GM20431 (cell line): ENCODE results near the gene PLEKHG5.
"Not testable (repeated sequence)": the region's sequence is repeated elsewhere in the genome, so short reads cannot be mapped to it uniquely, and the experiment has no call there.

Source experiments
- in situ Hi-C: fragments of 300-500 bp; cut with MseI, MboI; formaldehyde crosslinking; loops from one replicate; pipeline ENCODE4 v1.15.0; 2020; ENCODE audit warnings: low sequenced_read_pairs; ENCODE audit not compliant: unreplicated experiment

The PLEKHG5 gene

DNA sequence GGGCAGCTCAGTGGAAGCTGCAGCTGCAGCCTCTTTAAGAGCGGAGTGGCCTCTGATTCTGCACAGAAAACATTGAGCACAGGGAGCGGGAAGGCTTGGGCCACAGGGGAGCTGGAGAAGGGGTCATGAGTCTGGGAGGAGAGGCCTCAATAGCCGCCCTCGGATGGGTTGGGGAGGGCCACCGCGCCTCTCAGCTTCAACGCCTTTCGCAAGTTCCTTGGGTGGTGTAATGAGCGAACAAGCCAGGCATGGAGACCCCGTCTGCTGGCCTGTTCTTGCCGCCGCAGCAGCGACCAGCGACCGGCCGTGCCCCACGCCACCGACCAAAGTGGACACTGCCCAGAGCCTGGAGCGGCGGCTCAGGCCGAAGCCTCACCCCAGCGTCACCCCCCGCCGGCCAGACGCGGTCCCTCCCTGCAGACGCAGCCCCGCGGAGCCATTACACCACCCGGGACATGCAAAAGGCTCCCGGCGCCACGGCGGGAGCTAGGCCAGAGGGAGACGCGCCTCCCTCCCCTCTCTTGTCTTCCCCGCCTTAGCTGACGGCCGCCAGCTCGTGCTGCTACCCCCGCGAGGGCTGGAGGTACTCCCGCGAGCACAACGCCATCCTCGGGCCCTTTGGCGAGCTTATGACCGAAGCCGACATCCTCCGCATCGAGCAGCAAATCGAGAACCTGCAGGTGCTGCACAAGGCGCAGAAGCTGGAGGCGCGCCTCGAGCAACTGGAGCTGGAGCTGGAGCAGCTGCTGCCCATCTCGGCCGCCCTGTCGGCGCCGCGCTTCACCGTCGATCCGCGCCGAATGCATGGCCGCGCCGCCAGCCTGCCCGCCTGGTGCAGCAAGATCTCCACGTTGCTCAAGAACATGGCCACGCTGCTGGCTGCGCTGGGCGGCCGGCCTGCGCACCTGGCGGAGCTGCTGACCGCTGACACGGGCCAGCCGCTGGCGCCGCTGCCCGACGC lies 37.3 kb downstream of the PLEKHG5 start:
- in situ Hi-C loops: not testable (repeated sequence)

DNA sequence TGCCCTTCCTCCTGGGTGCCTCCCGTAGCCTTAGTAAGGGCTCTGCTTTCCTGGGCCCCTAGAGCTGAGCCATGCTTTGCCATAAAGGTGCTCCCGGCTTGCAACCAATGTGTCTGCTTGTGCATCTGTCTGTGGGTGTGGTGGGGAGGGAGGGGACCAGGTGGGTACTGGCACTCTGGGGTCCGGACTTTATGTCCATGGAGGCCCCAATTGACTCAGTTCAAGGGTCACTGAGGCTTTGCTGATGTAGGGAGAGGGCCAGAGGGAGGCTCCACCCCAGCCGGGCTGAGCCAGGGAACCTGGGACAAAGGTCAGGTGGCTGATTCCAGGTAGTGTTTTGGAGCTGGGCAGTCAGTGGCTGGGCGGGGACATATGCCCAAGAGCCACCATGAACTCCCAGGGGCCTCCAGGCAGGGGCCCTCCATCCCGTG lies 40.5 kb downstream of the PLEKHG5 start:
- in situ Hi-C loops: no loop called here

DNA sequence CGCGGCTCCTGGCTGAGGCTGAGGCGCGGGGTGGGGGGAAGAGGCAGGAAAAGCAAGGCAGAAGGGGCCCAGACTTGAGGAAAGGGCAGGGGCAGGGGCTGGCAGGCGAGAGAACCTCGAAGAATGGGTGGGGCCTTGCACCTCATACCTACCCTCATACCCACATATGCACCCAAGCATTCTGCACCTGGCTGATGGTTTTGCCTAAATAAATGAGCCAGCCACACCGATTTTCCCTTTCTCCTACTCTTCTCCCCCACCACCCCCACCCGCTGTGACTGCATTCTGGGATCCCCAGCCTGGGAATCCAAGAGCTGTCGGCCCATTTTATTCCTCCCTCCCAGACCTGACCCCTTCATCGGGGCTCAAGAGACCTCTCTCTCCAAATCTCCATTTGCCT lies 41.0 kb downstream of the PLEKHG5 start:
- in situ Hi-C loops: not testable (repeated sequence)

DNA sequence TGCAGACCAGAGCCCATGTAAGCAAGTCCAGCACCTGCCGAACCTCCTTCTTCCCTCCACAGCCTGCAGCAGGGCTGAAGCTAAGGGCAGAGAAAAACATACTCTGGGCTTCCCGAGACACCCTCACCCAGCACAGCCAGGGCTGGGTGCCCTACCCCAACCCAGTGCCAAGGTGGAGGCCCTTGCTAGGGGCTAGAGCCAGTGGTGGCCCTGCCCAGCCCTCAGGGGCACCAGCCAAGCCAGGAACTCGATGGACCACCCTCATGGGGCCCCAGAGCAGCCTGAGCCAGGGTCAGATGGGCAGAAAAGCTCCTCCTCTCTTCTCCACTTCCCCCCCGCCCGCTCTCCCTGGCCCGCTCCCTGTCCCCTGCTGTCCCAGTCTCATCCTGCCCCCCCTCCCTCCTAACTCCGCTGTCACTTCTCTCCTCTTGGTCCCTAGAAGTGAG lies 41.4 kb downstream of the PLEKHG5 start:
- in situ Hi-C loops: no loop called here

DNA sequence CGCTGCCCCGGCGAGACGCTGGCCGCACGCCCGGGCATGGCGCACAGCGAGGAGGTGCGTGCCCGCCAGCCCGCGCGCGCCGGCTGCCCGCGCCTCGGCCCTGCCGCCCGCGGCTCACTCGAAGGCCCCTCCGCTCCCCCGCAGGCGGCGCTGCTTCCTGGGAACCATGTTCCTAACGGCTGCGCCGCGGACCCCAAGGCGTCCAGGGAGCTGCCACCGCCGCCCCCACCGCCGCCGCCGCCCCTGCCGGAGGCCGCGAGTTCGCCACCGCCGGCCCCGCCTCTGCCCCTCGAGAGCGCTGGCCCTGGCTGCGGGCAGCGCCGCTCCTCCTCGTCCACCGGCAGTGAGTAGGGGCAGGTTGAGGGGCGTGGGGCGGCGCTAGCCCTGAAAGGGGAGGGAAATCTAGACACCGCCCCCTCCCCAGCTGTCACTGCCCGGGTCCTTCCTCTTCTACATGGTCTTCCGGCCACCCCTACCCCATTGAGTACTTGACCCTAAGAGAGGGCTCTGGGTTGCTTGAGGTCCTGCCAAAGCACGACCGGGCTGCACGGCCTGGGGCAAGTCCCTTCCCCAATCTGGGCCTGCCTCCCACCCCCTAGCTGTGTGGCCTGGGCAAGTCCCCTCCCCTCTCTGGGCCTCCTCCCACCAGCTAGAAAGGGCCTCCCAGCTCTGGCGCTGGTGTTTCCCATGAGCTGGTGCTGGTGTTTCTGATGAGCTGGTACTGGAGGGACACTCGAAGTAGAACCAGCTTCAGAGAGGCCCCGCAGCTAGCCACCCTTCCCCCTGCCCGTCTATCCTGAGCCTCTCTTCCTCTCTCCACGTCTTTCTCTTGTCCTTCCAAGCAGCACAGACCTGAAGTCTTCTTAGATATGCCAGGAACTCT lies 42.5 kb downstream of the PLEKHG5 start:
- in situ Hi-C loops: no loop called here

DNA sequence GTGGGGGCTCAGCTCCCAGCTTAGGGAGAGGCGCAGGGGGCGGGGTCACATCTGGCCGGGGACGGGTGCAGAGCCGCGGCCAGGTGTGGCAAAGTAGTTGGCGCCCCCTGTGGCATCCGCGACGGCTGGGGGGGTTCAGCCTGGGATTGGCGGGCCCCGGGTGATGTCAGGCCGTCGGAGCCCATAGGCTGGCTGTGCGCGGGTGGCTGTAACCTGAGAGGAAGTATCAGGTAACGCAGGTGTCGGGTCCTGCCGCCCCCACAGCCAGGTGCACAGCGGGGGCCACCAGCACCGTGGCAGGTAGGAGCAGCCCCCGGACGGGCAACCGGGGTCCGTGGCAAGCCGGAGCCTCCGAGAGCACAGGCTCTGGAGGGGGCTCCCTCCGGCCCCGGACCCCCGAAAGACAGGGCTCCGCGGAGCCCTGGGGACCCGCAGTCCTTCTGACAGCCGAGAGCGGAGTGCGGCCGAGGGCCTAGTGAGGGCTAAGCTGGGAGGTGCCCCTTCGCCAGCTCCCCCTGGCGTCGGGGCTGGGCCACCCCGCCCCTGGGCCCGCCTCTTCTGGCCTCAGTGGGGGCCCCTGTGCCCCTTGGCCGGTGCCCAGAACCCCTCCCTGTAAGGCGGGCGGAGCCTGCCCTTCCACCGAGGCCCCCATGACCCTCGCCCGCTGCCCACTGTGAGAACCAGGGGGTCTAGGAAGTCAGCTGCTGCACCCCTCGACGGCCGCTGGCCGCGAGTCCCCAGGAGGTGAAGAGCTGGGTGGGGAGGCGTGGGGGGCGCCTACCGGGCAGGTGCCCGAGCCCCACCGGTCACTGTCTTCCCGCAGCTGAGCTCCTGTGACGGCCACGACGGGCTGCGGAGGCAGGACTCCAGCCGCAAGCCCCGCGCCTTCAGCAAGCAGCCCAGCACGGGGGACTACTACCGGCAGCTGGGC lies 43.4 kb downstream of the PLEKHG5 start:
- in situ Hi-C loops: no loop called here

DNA sequence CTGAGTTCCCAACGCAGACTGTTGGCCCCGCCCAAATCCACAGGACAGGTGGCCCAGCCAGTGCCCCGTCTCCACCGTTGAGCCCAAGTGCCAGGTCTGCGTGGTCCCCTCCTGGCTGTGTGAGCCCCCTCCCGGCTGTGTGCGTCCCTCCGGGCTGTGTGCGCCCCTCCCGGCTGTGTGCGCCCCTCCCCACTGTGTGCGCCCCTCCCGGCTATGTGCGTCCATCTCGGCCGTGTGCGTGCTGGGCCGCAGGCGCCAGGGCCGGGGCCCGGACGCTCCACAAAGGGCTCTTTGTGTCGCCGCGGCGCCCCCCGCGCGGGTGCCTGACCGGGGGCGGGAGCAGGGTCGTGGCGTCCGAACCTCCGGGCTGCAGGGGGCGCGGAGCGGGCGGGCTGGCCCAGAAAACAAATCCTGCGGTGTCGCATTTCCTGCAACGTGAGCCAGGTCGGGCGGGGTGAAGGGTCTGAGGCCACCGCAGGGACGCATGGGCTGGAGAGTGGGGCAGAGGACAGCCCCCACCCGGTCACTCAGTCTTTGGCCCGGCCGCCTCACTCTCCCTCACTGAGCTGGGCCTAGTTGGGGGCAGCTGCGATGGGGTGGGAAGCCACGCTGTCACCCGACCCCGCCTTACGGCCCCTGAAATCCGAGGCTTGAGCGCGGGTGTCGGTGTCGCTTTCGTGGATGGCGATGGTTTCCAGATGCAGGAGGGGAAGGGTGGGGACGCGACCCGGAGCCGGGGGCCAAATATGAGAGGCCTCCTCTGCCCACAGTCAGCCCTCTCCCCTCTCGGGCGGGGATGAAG lies 44.2 kb downstream of the PLEKHG5 start:
- in situ Hi-C loops: no loop called here

DNA sequence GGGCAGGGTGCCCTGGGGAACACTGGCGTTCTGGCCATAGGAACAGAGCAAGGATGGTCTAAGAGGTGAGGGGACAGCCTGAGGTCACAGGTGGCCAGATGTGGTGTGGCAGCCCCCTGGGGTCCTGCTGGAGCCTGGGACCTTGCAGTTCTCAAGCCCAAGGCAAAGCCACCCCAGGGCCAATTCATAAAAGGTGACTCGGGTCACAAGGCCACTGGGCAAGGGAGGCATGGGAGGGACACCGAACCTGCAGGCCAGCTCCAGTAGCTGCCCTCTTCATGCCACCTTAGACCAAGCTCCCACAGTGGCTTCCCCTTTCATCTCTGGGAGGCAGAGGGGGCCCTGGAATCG lies 44.8 kb downstream of the PLEKHG5 start:
- in situ Hi-C loops: no loop called here

DNA sequence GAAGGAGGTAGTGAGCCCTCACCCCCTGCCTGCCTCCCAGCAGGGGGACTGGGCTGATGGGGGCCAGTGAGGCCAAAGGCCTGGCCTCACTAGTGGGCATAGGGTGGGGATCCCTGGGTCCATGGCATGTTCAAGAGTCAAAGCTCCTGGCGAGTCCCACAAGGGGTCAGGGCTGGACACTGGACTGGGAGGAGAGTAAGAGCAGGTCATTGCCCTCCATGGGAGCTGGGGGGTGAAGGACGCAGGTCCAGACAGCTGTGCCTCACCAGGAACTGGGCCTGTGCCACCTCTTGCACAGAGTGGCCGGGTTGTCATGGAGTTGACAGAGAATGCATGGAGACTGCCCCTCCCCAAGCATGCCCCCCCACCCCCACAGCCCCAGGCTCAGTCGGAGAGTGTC lies 45.5 kb downstream of the PLEKHG5 start:
- in situ Hi-C loops: not testable (repeated sequence)

DNA sequence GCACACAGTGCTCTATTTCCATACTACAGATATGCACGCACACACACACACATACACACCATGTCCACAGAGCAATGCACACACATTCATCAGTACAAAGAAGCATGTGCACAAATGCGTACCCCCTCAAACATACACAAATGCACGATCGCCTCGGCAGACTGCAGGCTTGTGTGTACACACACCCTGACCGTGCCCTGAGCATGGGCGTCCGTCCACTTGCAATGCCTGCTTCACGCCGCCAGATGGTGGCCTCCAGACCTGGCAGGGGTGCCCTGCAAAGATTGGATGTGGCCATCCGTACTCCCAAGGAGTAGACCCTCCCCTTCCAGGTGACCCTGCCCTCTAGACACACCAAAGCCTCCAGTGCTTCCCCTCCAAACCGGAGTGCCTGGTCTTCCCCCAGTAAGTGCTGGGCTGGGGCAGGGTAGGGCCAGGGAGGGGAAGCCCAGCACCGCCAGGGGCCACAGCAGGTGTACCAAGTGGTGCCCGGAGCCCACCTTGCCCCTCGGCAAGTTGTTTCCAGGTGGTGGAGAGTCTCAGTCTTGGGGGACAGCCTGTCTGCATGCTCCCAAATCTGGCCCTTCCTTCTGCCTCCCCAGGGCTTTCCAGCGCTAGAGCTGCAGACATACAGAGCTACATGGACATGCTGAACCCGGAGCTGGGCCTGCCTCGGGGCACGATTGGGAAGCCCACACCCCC lies 46.3 kb downstream of the PLEKHG5 start:
- in situ Hi-C loops: no loop called here

DNA sequence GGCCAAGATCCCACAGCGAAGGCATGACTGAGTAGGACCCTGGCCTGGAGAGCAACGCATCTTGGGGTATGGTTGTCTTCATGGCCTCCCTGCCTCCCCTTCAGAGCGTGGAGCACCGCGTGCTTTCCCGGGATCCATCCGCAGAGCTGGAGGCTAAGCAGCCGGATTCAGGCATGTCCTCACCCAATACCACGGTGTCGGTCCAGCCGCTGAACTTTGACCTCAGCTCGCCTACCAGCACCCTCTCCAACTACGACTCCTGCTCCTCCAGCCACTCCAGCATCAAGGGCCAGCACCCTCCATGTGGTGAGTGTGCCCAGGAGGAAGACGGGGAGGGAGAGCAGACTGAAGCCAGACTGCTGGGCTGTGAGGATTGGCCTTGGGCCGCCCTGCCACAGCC lies 47.1 kb downstream of the PLEKHG5 start:
- in situ Hi-C loops: no loop called here

DNA sequence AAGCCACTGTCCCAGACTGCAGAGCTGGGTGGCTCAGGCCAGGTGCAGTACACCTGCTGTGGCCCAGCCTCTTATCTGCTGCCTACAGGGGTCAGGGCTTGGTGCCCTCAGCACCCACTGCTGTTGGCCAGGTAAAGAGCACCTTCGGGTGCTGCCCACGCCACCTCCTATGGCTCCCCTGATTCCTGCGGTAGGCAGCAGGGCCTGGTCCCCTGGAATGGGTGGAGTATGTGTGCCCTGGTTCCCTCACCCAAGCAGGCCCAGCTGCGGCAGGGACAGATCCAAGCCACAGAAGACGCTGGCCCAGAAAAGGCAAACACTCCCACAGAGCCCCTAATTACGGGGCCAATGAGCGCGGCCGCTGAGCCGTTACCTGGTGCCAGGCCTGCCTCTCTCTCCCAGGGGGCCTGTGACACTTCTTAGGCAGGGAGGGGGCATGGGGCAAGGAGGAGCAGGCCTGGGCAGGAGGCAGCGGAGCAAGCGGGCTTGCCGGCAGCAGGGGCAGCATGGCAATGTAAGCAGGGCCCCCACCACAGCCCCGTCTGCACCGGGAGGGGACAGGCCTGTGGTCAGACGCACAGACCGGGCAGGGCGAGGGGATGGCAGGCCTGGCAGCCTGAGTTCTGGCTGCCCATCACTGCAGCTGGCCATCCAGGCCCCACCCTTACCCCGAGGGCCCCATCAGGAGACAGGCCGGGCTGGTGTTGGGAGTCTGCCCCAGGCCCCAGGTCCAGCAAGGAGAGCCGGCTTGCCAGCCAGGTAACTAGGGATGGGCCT lies 47.9 kb downstream of the PLEKHG5 start:
- in situ Hi-C loops: no loop called here

DNA sequence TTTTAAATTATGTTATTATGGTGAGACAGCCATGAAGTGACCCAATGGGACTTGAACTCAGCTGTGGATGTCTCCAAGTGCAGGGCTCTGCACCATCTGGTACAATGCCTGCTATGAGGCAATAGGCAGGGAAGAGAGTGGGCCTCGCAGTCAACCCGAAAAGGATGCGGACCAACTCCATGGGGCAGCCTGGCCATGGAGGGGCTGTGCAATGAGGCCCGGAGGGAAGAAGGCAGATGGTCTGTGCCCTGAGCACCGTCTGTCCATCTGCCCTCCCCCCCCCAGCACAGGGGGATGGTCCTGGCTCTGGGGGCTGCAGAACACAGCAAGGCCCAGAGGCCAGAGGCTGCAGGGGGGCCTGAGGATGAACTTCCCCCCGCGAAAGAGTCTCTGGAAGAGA lies 49.9 kb downstream of the PLEKHG5 start:
- in situ Hi-C loops: no loop called here

DNA sequence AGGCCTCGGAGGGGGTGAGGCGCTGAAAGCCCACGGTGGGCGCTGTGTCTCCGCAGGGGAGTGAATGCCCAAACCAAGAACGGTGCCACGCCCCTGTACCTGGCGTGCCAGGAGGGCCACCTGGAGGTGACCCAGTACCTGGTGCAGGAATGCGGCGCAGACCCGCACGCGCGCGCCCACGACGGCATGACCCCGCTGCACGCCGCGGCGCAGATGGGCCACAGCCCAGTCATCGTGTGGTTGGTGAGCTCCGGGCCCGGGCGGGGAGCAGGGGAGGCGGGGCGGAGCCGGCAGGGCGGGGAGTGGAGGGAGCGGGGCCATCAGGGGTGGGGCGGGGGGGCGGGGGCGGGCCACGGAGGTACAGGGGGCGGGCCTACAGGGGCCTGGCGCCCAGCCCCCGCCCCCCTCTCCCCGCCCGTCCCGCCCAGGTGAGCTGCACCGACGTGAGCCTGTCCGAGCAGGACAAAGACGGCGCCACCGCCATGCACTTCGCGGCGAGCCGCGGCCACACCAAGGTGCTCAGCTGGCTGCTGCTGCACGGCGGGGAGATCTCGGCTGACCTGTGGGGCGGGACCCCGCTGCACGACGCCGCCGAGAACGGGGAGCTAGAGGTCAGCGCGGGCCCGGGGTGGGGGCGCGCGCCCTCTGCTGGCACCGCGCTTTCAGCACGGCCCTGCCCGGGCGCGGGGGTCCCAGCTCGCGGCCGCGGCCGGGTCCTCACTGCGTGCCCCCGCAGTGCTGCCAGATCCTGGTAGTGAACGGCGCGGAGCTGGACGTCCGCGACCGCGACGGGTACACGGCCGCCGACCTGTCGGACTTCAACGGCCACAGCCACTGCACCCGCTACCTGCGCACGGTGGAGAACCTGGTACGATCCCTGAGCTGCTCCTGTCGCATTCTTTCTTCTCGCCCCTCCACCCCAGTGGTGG lies 51.0 kb downstream of the PLEKHG5 start:
- in situ Hi-C loops: no loop called here

DNA sequence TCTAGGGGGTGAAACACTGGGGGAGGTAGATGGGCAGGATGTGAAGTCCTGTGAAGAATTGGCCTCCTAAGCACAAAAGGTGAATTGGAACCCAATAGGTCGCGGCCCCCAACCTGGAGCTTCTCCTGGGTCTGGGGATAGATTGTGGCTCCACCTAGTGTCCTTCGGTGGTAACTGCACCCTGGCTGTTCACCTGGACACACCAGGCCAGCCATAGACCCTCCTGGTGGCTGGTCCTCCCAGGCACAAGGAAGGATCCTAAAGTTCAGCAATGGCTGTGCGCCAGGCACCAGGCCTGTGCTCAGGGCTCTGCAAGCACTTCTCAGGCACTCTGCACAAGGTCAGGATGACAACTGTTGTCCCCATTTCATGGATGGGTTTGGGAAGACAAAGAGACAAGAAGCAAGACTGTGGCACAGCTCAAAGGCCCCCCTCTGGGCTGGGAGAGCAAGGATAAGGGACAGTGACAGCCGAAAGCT lies 53.4 kb downstream of the PLEKHG5 start:
- in situ Hi-C loops: no loop called here

DNA sequence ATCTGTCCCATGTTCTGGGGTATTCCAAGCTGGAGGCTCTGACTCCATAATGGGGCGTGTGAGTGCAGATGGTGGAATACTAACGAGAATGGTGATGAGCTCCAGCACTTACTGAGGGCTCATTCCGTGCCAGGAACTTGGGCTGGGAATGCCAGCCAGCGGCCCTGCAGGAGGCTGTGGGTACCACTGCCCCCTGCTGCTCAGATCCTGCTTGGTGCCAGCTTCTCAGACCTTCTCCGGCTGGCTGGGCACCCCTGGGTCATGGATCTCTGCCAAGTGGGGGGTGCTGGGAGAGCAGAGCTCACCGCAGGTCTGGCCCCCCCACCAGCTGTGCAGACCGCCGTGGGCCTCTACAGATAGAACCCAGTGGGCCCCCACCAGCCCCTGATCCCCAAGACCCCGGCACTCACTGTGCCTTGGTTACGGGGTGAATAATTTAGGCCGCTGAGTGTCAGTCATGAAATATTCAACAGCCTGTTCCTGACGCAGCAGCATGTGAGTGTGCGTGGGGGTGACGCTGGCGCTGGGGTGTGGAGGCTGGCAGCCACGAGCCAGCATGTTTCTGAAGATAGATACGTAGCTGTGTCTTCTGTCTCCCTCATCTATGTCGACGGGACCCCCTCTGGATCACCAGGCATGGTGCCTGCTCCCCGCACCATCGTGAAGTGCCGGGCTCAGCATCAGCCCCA lies 54.3 kb downstream of the PLEKHG5 start:
- in situ Hi-C loops: not testable (repeated sequence)
